ENCODE measurements around the gene RXRA.

RXRA gene

DNA sequence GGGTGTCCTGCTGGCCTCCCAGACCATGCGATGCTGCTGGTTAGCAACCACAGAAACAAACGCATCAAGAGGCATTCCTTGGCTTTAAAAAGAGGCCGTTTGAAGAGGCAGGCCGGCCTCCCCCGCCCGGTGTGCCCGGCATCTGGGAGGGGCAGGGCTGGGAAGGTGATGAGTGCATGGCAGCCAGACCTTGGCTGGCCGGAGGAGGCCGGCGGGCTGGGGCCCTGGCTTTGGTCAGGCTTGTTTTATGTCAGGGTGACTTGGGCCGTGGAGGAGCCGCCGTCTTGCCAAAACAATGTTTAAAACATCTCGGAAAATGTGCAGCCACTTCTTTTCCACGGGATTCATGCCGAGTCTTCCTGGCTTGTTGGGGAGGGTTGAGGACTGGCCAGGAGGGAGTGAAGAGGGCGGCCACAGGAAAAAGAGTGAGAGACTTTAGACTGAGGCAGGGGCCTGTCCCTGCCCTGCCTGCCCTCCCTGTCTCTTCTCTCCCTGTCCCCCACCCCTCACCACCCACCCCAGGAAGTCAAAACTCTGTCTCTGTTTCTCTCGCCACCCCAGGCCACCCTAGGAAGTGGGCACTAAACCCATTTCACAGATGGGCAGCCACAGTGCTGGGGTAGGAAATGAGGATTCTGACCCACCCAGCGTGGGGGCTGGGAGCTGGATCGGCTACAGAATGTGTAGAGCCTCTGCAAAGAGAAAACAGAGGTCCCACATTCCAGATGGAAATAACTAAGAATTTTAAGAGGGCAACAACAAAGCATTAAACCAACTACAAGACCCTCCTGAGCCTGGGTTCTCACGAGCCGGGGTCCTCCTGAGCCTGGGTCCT lies 143.0 kb downstream of the RXRA start:
- DNase-seq (ENCODE audit: low spot score): no peak

- no peak for DNase-seq (ENCODE audit: low spot score)
Measured at GRCh38 chr9:134472256-134472655, 146.0 kb downstream of the RXRA start.

DNA sequence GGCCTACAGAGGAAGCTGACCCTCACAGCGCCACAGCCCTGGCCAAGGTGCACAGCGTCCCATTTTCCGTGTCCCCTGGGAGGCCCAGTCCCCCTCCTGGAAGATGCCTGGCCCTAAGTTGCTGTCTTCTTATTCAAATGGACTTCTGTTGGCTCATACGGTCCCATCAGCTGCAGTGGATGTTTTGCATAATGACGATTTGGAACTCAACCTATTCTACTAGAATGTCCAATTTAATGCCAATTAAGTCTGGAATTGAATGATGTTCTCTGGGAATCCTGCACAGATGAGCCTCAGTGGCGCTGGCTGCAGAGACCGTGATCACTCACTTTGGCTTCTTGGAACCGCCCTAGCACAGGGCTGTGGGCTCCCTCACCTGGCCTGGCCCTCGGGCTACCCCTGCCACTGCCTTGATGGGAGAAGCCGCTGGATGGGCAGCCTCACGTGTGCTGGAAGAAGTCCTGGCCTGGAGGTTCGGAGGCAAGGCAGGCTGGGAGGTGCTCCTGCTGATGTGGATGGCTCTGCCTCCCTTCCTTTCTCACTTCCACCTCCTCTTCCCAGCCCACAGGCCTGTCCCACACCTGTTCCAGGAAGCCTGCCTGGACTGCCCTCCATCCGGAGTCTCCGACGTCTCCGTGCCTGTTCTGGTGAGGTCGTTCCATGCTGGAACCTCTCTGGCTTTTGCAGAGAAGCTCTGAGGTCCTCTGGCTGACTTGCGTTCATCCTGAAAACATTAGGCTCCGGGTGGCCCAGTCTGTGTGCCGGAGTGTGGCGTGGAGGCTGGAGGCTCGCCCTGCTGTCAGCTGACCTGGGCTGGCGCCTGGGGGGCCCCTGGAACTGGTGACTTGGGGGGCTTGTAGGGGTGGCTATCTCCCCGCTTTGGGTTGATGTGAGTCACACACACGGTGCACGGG lies 147.1 kb downstream of the RXRA start:
- no peak for DNase-seq (ENCODE audit: low spot score)

- DNase-seq (ENCODE audit: low spot score): no peak
Measured at GRCh38 chr9:134474055-134474370, 147.8 kb downstream of the RXRA start.

DNA sequence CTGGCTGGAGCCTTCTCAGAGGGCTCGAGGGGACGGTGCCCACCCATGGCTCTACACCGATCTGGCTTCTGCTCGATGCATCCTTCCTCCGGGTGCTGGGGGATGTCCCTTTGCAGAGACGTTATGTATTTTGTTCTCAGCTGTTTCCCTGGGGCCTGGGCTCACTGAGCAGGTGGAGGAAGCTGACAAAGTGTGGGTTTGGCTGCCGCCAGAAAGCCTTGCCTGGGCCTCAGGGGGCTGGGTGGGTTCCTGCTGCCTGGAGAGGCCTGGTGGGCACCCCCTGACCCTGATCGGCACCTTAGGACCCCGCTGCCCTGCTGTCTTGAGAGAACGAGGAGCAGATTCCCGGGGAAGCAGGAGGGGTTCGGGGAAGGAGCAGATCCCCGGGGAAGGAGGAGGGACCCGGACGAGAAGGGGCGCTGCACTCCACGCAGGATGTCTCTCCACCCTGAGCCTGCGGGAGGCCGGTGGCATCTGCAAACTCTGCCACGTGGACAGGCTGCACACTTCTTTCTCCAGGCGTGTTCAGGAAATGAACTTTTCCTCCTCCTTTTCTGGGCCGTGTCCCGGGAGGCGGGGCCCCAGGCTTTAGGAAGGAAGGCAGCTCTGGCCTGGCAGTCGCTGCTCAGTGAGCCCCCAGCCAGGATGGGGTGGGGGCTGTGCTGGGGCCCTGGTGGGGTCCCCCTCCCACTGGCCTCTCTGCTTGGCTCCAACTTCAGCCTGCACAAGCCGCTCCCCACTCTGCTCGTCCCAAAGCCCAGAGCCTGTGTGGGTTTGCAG lies 148.9 kb downstream of the RXRA start:
- DNase-seq (ENCODE audit: low spot score): no peak

DNA sequence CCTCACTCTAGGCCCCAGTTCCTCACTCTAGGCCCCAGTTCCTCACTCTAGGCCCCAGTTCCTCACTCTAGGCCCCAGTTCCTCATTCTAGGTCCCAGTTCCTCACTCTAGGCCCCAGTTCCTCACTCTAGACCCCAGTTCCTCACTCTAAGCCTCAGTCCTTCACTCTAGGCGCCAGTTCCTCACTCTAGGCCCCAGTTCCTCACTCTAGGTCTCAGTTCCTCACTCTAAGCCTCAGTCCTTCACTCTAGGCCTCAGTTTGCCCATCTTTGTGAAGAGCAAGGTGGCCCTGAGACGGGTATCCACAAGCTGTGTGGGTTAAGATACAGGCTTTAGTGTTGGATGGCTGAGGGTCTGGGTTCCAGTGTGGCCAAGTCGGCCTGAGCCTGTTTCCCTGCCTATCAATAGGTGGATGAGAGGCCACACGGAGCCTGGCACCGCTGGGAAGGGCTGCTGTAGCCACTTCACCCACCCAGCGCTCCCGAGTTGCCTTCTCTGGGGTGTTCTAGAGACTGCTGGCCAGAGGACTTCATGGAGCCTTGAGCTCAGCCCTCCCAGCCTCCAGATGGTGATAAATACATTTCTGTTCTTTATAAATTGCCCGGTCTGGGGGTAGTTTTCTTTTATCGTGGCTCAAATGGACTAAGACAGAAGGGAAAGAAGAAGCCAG lies 150.2 kb downstream of the RXRA start:
- DNase-seq (ENCODE audit: low spot score): no peak

GRCh38 chr9:134476942-134477335 lies 150.7 kb downstream of the RXRA start:
- DNase-seq (ENCODE audit: low spot score): no peak

DNA sequence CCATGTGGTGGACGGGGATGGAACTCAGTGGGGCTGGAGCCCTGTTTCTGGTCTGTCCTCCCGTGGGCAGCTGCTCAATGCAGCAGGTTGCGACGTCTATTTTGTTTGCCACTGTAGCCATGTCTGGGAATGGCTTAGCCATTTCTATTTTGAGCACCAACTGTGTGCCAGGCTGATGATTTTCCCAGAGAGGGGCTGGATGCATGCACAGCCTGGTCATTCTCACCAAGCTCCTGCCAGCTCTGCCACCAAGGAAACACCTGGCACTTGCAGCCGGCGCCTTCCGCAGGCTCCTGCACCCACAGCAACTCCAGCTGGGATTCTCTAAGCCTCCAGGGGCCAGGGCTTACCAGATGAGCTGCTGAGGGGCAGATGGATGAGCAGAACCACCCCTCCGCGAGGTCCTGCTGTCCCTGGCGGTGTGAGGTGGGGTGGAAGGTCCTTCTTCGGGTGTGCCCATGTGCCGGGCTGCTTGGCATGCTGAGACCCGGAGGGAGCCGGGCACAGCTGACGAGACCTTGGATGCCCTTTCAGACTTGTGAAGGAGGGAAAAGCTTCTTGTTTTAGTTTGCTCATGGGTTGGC lies 151.2 kb downstream of the RXRA start:
- DNase-seq (ENCODE audit: low spot score): no peak

GRCh38 chr9:134477927-134478326 lies 151.7 kb downstream of the RXRA start:
- DNase-seq (ENCODE audit: low spot score): no peak

DNA sequence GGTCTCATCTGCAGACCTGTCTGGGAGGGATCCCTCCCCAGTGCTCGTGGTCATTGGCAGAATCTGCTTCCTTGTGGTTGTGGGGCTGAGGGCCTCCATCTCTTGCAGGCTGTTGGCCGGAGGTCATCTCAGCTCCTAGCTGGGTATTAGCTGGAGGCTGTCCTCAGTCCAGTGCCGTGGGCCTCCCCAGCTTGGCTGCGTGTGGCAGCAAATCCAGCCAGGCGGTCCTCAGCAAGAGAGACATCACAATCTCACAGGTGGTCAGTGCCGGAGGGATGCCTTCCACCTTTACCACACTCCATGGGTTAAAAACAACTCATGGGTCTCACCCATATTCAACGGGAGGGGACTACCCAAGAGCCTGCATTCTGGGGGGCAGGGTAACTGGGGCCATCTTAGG lies 155.5 kb downstream of the RXRA start:
- no peak for DNase-seq (ENCODE audit: low spot score)

DNA sequence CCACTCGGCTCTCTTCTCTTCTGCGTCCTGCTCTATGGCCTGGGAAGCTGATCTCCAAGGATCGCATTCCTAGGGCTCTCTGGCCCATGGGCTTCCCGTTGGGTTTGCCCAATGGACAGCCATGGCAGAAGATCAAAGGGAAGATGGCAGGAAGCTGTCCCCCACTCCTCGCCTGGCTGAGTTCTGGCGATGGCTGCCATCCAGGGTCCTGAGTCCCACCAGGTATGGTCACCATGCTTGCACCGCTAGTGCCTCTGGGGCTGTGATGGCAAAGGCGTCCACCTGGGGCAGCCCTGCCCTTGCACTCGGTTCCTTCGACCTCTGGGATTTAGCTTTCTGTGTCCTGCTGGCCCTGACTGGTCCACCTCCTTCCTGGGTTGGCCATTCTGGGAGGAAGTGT lies 156.0 kb downstream of the RXRA start:
- no peak for DNase-seq (ENCODE audit: low spot score)

GRCh38 chr9:134483361-134484184 lies 157.3 kb downstream of the RXRA start:
- DNase-seq (ENCODE audit: low spot score): no peak

- peak; percentile 28 for DNase-seq (ENCODE audit: low spot score)
Measured at GRCh38 chr9:134484479-134484878, 158.2 kb downstream of the RXRA start.

DNA sequence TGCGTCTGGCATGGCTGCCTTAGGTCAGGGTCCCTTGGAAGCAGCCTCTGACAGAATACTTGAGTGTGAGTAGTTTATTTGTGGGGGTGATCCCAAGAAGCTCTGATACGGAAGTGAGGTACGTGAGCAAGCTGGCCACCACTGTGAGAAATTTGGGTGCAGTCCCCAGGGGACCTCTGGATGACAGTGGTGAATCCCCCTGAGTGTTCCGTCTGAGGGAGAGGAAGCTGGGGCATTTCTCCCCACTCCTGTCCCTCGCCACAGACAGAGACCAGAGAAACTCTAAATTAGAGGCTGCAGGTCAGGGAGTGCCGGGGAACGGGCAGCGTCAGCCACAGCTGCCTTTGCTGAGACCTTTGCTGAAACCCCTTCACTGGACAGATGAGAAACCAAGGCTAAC lies 159.4 kb downstream of the RXRA start:
- no peak for DNase-seq (ENCODE audit: low spot score)

- no peak for DNase-seq (ENCODE audit: low spot score)
Measured at GRCh38 chr9:134486143-134486591, 159.9 kb downstream of the RXRA start.

DNA sequence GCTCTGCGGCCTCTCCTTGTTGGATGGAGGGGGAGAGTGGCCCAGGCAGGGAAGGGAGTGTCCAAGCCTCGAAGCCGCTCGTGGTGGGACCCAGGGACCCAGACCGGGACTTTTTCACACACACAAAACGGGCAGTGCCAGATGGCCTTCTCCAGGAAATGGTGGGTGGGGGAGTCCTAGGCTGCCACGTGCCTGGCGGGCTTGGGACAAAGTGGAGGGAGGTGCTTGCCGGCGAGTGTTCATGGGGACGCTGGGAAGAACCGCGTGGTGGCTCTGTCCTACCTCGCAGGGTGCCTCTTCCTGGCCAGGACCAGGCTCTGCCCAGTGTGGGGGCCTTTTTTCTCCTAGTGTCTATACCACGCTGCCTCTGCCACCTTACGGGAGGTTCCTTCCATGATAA lies 160.3 kb downstream of the RXRA start:
- DNase-seq (ENCODE audit: low spot score): no peak

All from pons (tissue), 1 donor.